ENCODE data around the gene SMPD1.

SMPD1 gene

GRCh38 chr11:6443269-6444003 lies 53.2 kb downstream of the SMPD1 start:
- TF ChIP-seq POLR2A (IDR thresholded peaks at IDR 0.05; ENCODE audit: low read length) (no peak), GATA1 (IDR thresholded peaks at IDR 0.05; ENCODE audit: low read depth, low read length) (no peak)
- peak; percentile 57 to 73 for DNase-seq
